Activated CD4-positive, alpha-beta T cell treated with anti-CD3 and anti-CD28 coated beads for 36 hours (primary cell): ENCODE data around the gene OIP5. TPM values are rescaled to one million over a fixed set of nuclear protein-coding genes. Genes with fewer than 3 reads are reported as not detected.
"Not testable (repeated sequence)": the region's sequence is repeated elsewhere in the genome, so short reads cannot be mapped to it uniquely, and the experiment has no call there.

Experiments used
- ATAC-seq: fragments of 200-7000 bp; cut with Tn5 transposase; one replicate; pipeline ENCODE4 v1.10.0; 2021; ENCODE audit warnings: mild to moderate bottlenecking, moderate library complexity
- CTCF ChIA-PET: fragments of 350-600 bp; sonication (Branson Sonifier 250); formaldehyde crosslinking; loops from one replicate; lab custom pipeline; 2021; ENCODE audit warnings: antibody characterized with exemption; lab: Charles Lee
- POLR2A ChIA-PET: fragments of 350-600 bp; sonication (Branson Sonifier 250); formaldehyde crosslinking; loops from one replicate; lab custom pipeline; 2021; ENCODE audit warnings: antibody characterized with exemption, inconsistent platforms; lab: Charles Lee
- DNase-seq: peaks from one replicate; pipeline ENCODE4 v3.0.0-alpha.2; 2020
- H3K27ac Mint-ChIP-seq: one replicate; pipeline ENCODE4 v1.8.0; 2021; ENCODE audit warnings: mixed read lengths
- H3K27me3 Mint-ChIP-seq: one replicate; pipeline ENCODE4 v1.8.0; 2021; ENCODE audit warnings: mixed read lengths
- H3K36me3 Mint-ChIP-seq: one replicate; pipeline ENCODE4 v1.8.0; 2021; ENCODE audit warnings: low read depth, mixed read lengths
- H3K4me1 Mint-ChIP-seq: one replicate; pipeline ENCODE4 v1.8.0; 2021; ENCODE audit warnings: mixed read lengths
- H3K4me3 Mint-ChIP-seq: one replicate; pipeline ENCODE4 v1.8.0; 2021; ENCODE audit warnings: mild to moderate bottlenecking, moderate library complexity, mixed read lengths
- H3K9me3 Mint-ChIP-seq: one replicate; pipeline ENCODE4 v1.8.0; 2021; ENCODE audit warnings: low read depth, mixed read lengths
- intact Hi-C, 2 experiments: fragments of 100-400 bp; cut with DNase I in 1 of 2; cut with micrococcal nuclease in 1 of 2; formaldehyde crosslinking; loops; one replicate each; pipeline versions ENCODE4 v1.14.2 to v1.15.1; 2022 to 2024; cut with DNase I, micrococcal nuclease
- total RNA-seq, 2 experiments: library from RNA; stranded (reverse); gene quantifications; one replicate each; pipeline ENCODE4 v1.2.3, GENCODE V29; 2021

Gene OIP5
- total RNA-seq, 2 experiments from 2014 or later = 11.5 to 14.0 TPM

GRCh38 chr15:41336549-41336948 is 4.2 kb upstream of the OIP5 start:
- Mint-ChIP-seq H3K4me3 (peak overlapping the region; percentile 21), H3K27ac (no peak overlapping the region), H3K9me3 (no peaks in the 10 kb centered on the region), H3K36me3 (peaks cover 51% of the 10 kb centered on the region), H3K27me3 (no peaks in the 10 kb centered on the region), H3K4me1 (peaks cover 32% of the 10 kb centered on the region)
- POLR2A ChIA-PET = interaction anchor here (0.5 to 0.6 kb wide), 2 partner anchors 54 to 528 kb away, joined by 3 read pairs; no protein-coding TSS in a partner anchor
- peak; percentile 17 for DNase-seq
- CTCF ChIA-PET = interaction anchor here (0.5 to 0.6 kb wide), 2 partner anchors 14 to 558 kb away, joined by 3 read pairs; no protein-coding TSS in a partner anchor
- no peak for ATAC-seq
- intact Hi-C loops = loop anchor here in 1 of 2 experiments (10.0 kb wide), 1 partner anchor 432 kb away; no protein-coding TSS in a partner anchor

GRCh38 chr15:41334293-41335120 is 2.1 kb upstream of the OIP5 start:
- POLR2A ChIA-PET = interaction anchor here (0.6 to 2.6 kb wide), 4 partner anchors 12 to 641 kb away, joined by 3 to 19 read pairs (median 6); no protein-coding TSS in a partner anchor
- H3K4me1 Mint-ChIP-seq = peaks cover 35% of the 10 kb centered on the region
- no peaks in the 10 kb centered on the region for H3K9me3 Mint-ChIP-seq
- CTCF ChIA-PET = no interaction called here
- no peak for DNase-seq
- ATAC-seq = no peak
- H3K27ac Mint-ChIP-seq = peak overlapping the region; percentile 49
- peaks cover 36% of the 10 kb centered on the region for H3K36me3 Mint-ChIP-seq
- intact Hi-C loops = loop anchor here (5.0 to 10.0 kb wide), 4 partner anchors 217 to 493 kb away; partner anchors contain the start of genes CHAC1 (in 1 of the 2), INO80 (in 1 of the 2) and JMJD7 (in 1 of the 2)
- no peaks in the 10 kb centered on the region for H3K27me3 Mint-ChIP-seq
- H3K4me3 Mint-ChIP-seq = peak overlapping the region; percentile 91

GRCh38 chr15:41333026-41333562 is 703 bp upstream of the OIP5 start:
- DNase-seq (no peak), ATAC-seq (peak; percentile 1)
- Mint-ChIP-seq H3K4me1 (peaks cover 32% of the 10 kb centered on the region), H3K27ac (peak overlapping the region; percentile 92), H3K27me3 (no peaks in the 10 kb centered on the region), H3K4me3 (peak overlapping the region; percentile 91), H3K36me3 (peaks cover 34% of the 10 kb centered on the region), H3K9me3 (no peaks in the 10 kb centered on the region)
- ChIA-PET CTCF (interaction anchor here (0.6 to 1.9 kb wide), 9 partner anchors 9 to 604 kb away, joined by 3 to 8 read pairs (median 4); partner anchors contain the start of genes CHP1, EXD1 and MAPKBP1), POLR2A (interaction anchor here (0.7 to 2.6 kb wide), 9 partner anchors 8 to 663 kb away, joined by 3 to 19 read pairs (median 5); partner anchors contain the start of genes CHP1 and MAPKBP1)
- intact Hi-C loops = loop anchor here (2.0 to 10.0 kb wide), 7 partner anchors 160 to 764 kb away; partner anchors contain the start of genes CHAC1 (in 1 of the 2), INO80 (in 1 of the 2), ITPKA (in 1 of the 2) and JMJD7 (in 1 of the 2)

GRCh38 chr15:41331833-41332193 is 578 bp downstream of the OIP5 start:
- ChIA-PET POLR2A (interaction anchor here (0.6 to 2.6 kb wide), 9 partner anchors 9 to 637 kb away, joined by 3 to 19 read pairs (median 4); partner anchors contain the start of genes CHP1, MAPKBP1 and RAD51), CTCF (interaction anchor here (0.9 to 1.9 kb wide), 4 partner anchors 8 to 113 kb away, joined by 3 to 8 read pairs (median 6); partner anchors contain the start of genes CHP1 and EXD1)
- Mint-ChIP-seq H3K36me3 (peaks cover 30% of the 10 kb centered on the region), H3K27ac (peak overlapping the region; percentile 92), H3K4me1 (peaks cover 26% of the 10 kb centered on the region), H3K9me3 (no peaks in the 10 kb centered on the region), H3K27me3 (no peaks in the 10 kb centered on the region), H3K4me3 (peak overlapping the region; percentile 91)
- ATAC-seq = no peak
- intact Hi-C loops = loop anchor here (1.0 to 10.0 kb wide), 17 partner anchors 49 to 763 kb away; partner anchors contain the start of genes CHAC1 (in 2 of the 2), CHP1 (in 2 of the 2), INO80 (in 2 of the 2) and DNAJC17 (in 1 of the 2)
- no peak for DNase-seq

GRCh38 chr15:41331281-41331680 is 1.1 kb downstream of the OIP5 start:
- H3K27me3 Mint-ChIP-seq = no peaks in the 10 kb centered on the region
- ChIA-PET CTCF (interaction anchor here (0.7 kb wide), 1 partner anchor 46 kb away, joined by 3 read pairs; no protein-coding TSS in a partner anchor), POLR2A (no interaction called here)
- peak overlapping the region; percentile 91 for H3K4me3 Mint-ChIP-seq
- ATAC-seq = no peak
- intact Hi-C loops = loop anchor here (5.0 to 10.0 kb wide), 4 partner anchors 214 to 496 kb away; partner anchors contain the start of genes CHAC1 (in 1 of the 2), INO80 (in 1 of the 2) and JMJD7 (in 1 of the 2)
- peaks cover 28% of the 10 kb centered on the region for H3K36me3 Mint-ChIP-seq
- peaks cover 21% of the 10 kb centered on the region for H3K4me1 Mint-ChIP-seq
- no peak for DNase-seq
- H3K27ac Mint-ChIP-seq = peak overlapping the region; percentile 92
- no peaks in the 10 kb centered on the region for H3K9me3 Mint-ChIP-seq

DNA sequence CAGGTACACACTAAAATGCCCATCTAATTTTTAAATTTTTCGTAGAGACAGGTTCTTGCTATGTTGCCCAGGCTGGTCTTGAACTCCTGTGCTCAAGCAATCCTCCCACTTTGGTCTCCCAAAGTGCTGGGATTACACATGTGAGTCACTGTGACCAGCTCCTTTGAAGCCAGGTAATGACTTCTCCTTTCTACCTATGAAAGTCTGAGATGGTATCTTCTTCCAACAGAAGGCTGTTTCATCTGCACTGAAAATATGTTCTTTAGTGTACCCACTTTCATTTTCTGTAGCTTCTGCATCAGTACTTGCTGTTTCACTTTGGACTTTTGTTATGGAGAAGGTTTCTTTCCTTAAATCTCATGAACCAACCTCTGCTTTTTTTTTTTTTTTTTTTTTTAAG is 8.8 kb downstream of the OIP5 start:
- POLR2A ChIA-PET = interaction anchor here (0.6 to 2.4 kb wide), 3 partner anchors 9 to 518 kb away, joined by 5 to 19 read pairs (median 7); partner anchors contain the start of genes CHP1, EXD1, NUSAP1 and OIP5
- peaks cover 15% of the 10 kb centered on the region for H3K36me3 Mint-ChIP-seq
- H3K27ac Mint-ChIP-seq = no peak overlapping the region
- H3K4me3 Mint-ChIP-seq = no peak overlapping the region
- ATAC-seq = peak; percentile 96
- H3K27me3 Mint-ChIP-seq = no peaks in the 10 kb centered on the region
- intact Hi-C loops = no loop called here
- peaks cover 17% of the 10 kb centered on the region for H3K4me1 Mint-ChIP-seq
- CTCF ChIA-PET = interaction anchor here (0.6 to 2.4 kb wide), 3 partner anchors 9 to 588 kb away, joined by 3 to 10 read pairs (median 7); partner anchors contain the start of genes NUSAP1 and OIP5
- peak; percentile 36 for DNase-seq
- H3K9me3 Mint-ChIP-seq = no peaks in the 10 kb centered on the region

GRCh38 chr15:41320805-41321330 is 11.5 kb downstream of the OIP5 start:
- not testable (repeated sequence) for H3K27ac Mint-ChIP-seq

DNA sequence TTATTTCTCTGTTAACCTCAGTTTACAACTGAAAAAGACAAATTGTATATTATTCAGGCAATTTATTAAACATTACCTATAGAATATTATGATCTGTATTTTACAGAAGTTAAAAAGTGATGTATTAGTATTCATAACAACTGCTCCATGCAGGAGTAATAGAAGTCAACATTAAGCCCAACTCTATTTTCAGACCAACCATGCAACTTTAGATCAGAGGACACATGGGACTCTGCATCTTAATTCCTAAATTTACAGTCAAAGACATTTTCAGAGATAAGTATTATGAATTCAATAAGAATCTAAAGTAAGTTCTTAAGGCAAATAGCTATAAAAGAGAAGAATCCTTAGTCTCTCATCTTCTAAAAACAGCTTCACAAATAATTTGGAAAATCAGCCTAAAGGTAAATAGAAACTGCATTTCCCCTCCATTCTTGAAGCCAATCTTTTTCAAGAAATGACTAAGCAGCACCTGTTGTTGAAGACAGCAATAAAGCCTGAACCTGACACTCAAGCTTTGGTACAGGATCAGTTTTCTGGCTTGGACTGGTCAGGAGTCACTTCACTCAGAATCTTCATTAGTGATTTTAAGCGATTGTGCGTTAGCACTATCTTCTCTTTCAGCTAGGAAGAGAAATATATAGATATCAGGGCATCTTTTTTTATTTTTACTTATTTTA is 23.0 kb downstream of the OIP5 start:
- intact Hi-C loops = no loop called here
- Mint-ChIP-seq H3K27me3 (no peaks in the 10 kb centered on the region), H3K4me3 (no peak overlapping the region), H3K9me3 (no peaks in the 10 kb centered on the region), H3K4me1 (no peaks in the 10 kb centered on the region), H3K36me3 (peaks cover 16% of the 10 kb centered on the region), H3K27ac (no peak overlapping the region)
- ATAC-seq = no peak
- DNase-seq = no peak
- ChIA-PET CTCF (interaction anchor here (0.5 to 1.9 kb wide), 3 partner anchors 14 to 403 kb away, joined by 3 to 10 read pairs (median 3); no protein-coding TSS in a partner anchor), POLR2A (interaction anchor here (0.6 kb wide), 1 partner anchor 36 kb away, joined by 3 read pairs; no protein-coding TSS in a partner anchor)

More at GRCh38 chr15:41320805-41321330, 11.5 kb downstream of the OIP5 start:
- H3K27me3 Mint-ChIP-seq, intact Hi-C loops, POLR2A ChIA-PET, DNase-seq, CTCF ChIA-PET, H3K9me3 Mint-ChIP-seq, H3K4me3 Mint-ChIP-seq, H3K36me3 Mint-ChIP-seq, ATAC-seq: not testable (repeated sequence)
- H3K4me1 Mint-ChIP-seq = peaks cover 17% of the 10 kb centered on the region

GRCh38 chr15:41307679-41308078 is 24.7 kb downstream of the OIP5 start:
- no peak overlapping the region for H3K4me3 Mint-ChIP-seq
- ATAC-seq = no peak
- H3K4me1 Mint-ChIP-seq = no peaks in the 10 kb centered on the region
- H3K27me3 Mint-ChIP-seq = no peaks in the 10 kb centered on the region
- DNase-seq = no peak
- H3K27ac Mint-ChIP-seq = no peak overlapping the region
- H3K9me3 Mint-ChIP-seq = no peaks in the 10 kb centered on the region
- POLR2A ChIA-PET = no interaction called here
- H3K36me3 Mint-ChIP-seq = peaks cover 6% of the 10 kb centered on the region
- CTCF ChIA-PET = no interaction called here
- intact Hi-C loops = no loop called here

- intact Hi-C loops = no loop called here
- POLR2A ChIA-PET = no interaction called here
- peaks cover 6% of the 10 kb centered on the region for H3K4me1 Mint-ChIP-seq
- ATAC-seq = no peak
- no peak overlapping the region for H3K27ac Mint-ChIP-seq
- CTCF ChIA-PET = no interaction called here
- no peaks in the 10 kb centered on the region for H3K9me3 Mint-ChIP-seq
- H3K27me3 Mint-ChIP-seq = no peaks in the 10 kb centered on the region
- peaks cover 14% of the 10 kb centered on the region for H3K36me3 Mint-ChIP-seq
- H3K4me3 Mint-ChIP-seq = no peak overlapping the region
- DNase-seq = no peak
These were observed 28.1 kb downstream of the OIP5 start for GRCh38 chr15:41304149-41304770.
